ENCODE results near the gene DNAL4.

Gene DNAL4

DNA sequence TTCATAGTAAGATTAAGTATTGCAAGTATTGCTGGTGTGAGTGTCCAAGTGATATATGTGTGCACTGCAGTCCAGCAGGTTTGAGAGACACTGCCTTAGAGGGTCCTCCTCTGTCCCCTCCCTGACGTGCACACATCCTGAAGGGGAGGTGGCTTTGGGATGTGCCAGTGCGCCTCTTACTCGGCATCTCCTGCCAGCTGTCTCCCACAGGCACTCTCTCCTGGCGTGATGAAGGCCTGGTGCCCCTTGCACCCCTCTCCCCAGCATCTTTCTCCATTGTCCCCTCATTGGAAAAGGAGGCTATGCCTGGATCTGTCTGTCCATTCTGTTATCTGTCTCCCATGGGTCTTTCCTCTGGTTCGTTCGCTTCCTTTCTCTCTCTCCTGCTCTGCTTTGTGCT is 64.0 kb downstream of the DNAL4 start:
- no peak for DNase-seq (ENCODE audit: extremely low read depth, low read depth)
- TF ChIP-seq, protein P1, sequence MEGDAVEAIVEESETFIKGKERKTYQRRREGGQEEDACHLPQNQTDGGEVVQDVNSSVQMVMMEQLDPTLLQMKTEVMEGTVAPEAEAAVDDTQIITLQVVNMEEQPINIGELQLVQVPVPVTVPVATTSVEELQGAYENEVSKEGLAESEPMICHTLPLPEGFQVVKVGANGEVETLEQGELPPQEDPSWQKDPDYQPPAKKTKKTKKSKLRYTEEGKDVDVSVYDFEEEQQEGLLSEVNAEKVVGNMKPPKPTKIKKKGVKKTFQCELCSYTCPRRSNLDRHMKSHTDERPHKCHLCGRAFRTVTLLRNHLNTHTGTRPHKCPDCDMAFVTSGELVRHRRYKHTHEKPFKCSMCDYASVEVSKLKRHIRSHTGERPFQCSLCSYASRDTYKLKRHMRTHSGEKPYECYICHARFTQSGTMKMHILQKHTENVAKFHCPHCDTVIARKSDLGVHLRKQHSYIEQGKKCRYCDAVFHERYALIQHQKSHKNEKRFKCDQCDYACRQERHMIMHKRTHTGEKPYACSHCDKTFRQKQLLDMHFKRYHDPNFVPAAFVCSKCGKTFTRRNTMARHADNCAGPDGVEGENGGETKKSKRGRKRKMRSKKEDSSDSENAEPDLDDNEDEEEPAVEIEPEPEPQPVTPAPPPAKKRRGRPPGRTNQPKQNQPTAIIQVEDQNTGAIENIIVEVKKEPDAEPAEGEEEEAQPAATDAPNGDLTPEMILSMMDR (IDR thresholded peaks at IDR 0.05; ENCODE audit: low read depth, low read length, missing control alignments), result no peak

DNA sequence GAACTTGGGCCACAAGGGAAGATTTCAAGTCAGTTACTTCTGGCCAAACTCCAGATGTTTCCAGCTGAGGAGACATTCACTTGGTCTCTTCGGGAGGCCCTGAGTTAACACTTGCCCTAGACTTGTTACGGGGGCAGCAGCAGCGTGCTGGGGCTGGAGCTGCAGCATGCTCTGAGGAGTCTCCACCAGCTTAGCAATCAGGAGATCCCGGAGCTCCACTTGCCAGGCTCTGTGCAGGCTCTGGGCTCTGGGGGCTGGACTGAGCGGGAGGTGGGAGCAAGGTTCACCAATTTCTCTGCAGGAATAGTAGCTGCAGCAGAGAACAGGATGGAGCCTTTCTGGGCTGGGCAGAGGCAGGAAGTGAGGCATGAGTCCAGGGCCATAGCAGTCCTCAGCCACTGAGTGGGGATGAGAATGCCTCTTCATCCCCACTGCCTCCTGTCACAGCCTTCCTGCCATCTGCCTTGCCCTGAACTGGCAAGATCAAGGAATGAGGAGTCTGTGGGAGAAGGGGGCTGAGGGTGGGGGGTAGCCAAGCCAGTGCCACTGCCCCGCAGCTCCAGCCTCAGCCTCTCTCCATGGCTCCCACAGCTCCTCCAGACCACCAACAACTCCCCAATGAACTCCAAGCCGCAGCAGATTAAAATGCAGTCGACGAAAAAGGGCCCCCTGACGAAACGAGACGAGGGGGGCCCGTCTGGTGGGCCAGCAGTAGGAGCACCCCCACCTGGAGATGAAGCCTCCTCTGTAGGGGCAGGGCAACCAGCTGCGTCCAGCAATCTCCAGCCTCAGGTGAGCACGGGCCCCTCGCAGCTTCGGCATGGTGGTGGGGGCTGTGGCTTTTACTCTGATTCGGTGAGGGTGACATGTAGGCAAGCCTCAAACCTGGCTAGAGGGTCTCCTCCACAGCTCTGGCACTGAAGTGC is 64.8 kb downstream of the DNAL4 start:
- TF ChIP-seq, protein P1 (IDR thresholded peaks at IDR 0.05; ENCODE audit: low read depth, low read length, missing control alignments), result no peak
- no peak overlapping the region for H3K4me3 ChIP-seq (replicated peaks; ENCODE audit: low read depth, low read length)
- no peak for DNase-seq (ENCODE audit: extremely low read depth, low read depth)

More for the DNA sequence above, 64.0 kb downstream of the DNAL4 start:
- no peak overlapping the region for H3K4me3 ChIP-seq (replicated peaks; ENCODE audit: low read depth, low read length)
